ENCODE measurements around the gene PLAAT4. TPM values are rescaled to one million over a fixed set of nuclear protein-coding genes. Genes with fewer than 3 reads are reported as not detected.

The PLAAT4 gene
- total and polyA plus RNA-seq, 2 of the 13 experiments (the other 11 are each of a cell fraction or from before 2014, with no cell fraction given): 0.71 to 1.00 TPM

DNA sequence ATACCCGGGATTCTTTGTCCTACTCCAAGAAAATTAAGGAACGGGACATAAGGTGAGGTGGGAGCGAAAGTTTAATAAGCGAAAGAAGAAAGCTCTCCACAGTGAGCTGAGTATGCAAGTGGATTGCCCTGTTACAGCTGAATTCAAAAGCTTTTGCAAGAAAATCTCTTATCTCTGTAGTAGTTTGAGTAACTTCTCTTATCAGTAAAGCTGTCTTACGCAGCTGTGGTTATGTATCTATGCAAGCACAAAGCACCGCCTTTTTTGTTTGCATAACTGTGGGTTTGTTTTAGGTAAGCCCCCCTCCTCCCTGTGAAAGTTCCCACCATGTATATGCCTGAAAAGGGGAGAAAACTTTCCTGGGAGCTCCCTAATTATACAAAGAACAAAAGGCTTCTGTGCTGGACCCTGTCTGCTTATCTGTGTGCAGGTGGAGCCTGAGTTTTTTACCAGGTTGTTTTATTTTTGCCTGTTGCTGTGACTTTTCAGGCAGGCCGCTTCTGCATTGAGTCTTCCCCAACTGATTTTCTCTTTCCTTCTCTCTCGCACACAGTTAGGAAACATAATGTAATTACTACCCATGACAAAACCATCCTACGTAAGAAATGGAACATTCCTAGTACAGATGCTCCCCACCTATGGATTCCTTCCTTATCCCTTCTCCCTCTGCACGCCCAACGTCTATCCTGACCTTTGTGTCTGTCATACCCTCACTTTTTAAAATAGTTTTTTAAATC, 44.8 kb upstream of the PLAAT4 start:
- in situ Hi-C loops (cut with HindIII; ENCODE audit: extremely low pct_ligation_motif_present, low pct_unique_long_range_greater_than_20kb): loop anchor here (25.0 kb wide), 1 partner anchor 245 kb away; no protein-coding TSS in a partner anchor
- intact Hi-C loops (cut with micrococcal nuclease; ENCODE audit: unreplicated experiment): no loop called here
- FAIRE-seq (peak; percentile 71), DNase-seq (ENCODE audit: low spot score) (peak; percentile 92), ATAC-seq (peak; percentile 82)
- Histone ChIP-seq H3K4me3 (replicated peaks in 1 of 3; ENCODE audit: insufficient read depth in 1 of 3, low read depth in 2 of 3, low read length in 3 of 3) (no peak overlapping the region; a peak in 1 of 6 replicates), H4K20me1 (ENCODE audit: insufficient read depth, low read length) (no peaks in the 10 kb centered on the region), H3K36me3 (replicated peaks in 1 of 2; ENCODE audit: control insufficient read depth in 1 of 2, insufficient read depth in 2 of 2, low read length in 2 of 2) (no peaks in the 10 kb centered on the region), H3K4me2 (ENCODE audit: low read depth, low read length) (peak overlapping the region; percentile 45; the same call in 1 of the 2 replicates), H2AFZ (ENCODE audit: low read length) (no peak overlapping the region), H3K79me2 (ENCODE audit: insufficient read depth, low read length) (no peaks in the 10 kb centered on the region), H3K27me3 (ENCODE audit: control insufficient read depth in 1 of 2, insufficient read depth in 2 of 2, low read length in 2 of 2) (peaks cover 0 to 30% of the 10 kb centered on the region in 2 experiments; a peak in 4 of 5 replicates), H3K4me1 (ENCODE audit: insufficient read depth, low read length) (peaks cover 17% of the 10 kb centered on the region), H3K9me3 (ENCODE audit: low read length) (no peaks in the 10 kb centered on the region), H3K27ac (ENCODE audit: extremely low read length, insufficient read depth, low read length) (no peak overlapping the region), H3K9ac (ENCODE audit: insufficient read depth, low read depth, low read length) (no peak overlapping the region)
- 2% methylated on average over 11 of the region's 11 CpGs for WGBS (ENCODE audit: low lambda C conversion rate)
- BruUV-seq (replicated peaks): no TSS peak
- CTCF ChIA-PET (ENCODE audit: low intra/inter-chr PET ratio, low total read pairs): no interaction called here
- POLR2A ChIA-PET: interaction anchor here (1.0 to 1.2 kb wide), 2 partner anchors 111 to 189 kb away, joined by 4 read pairs; partner anchors contain the start of gene RTN3
- TF ChIP-seq, protein P1, sequence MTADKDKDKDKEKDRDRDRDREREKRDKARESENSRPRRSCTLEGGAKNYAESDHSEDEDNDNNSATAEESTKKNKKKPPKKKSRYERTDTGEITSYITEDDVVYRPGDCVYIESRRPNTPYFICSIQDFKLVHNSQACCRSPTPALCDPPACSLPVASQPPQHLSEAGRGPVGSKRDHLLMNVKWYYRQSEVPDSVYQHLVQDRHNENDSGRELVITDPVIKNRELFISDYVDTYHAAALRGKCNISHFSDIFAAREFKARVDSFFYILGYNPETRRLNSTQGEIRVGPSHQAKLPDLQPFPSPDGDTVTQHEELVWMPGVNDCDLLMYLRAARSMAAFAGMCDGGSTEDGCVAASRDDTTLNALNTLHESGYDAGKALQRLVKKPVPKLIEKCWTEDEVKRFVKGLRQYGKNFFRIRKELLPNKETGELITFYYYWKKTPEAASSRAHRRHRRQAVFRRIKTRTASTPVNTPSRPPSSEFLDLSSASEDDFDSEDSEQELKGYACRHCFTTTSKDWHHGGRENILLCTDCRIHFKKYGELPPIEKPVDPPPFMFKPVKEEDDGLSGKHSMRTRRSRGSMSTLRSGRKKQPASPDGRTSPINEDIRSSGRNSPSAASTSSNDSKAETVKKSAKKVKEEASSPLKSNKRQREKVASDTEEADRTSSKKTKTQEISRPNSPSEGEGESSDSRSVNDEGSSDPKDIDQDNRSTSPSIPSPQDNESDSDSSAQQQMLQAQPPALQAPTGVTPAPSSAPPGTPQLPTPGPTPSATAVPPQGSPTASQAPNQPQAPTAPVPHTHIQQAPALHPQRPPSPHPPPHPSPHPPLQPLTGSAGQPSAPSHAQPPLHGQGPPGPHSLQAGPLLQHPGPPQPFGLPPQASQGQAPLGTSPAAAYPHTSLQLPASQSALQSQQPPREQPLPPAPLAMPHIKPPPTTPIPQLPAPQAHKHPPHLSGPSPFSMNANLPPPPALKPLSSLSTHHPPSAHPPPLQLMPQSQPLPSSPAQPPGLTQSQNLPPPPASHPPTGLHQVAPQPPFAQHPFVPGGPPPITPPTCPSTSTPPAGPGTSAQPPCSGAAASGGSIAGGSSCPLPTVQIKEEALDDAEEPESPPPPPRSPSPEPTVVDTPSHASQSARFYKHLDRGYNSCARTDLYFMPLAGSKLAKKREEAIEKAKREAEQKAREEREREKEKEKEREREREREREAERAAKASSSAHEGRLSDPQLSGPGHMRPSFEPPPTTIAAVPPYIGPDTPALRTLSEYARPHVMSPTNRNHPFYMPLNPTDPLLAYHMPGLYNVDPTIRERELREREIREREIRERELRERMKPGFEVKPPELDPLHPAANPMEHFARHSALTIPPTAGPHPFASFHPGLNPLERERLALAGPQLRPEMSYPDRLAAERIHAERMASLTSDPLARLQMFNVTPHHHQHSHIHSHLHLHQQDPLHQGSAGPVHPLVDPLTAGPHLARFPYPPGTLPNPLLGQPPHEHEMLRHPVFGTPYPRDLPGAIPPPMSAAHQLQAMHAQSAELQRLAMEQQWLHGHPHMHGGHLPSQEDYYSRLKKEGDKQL (CRISPR knock-in tag; IDR thresholded peaks at IDR 0.05; ENCODE audit: low read depth): peak; percentile 76; the same call in 1 of the 2 replicates
- no peak for TF ChIP-seq SOX6 (IDR thresholded peaks at IDR 0.05)
- peak; percentile 85 for TF ChIP-seq SOX6 (CRISPR knock-in tag; IDR thresholded peaks at IDR 0.05)
- TF ChIP-seq GFI1 (CRISPR knock-in tag; IDR thresholded peaks at IDR 0.05; ENCODE audit: borderline replicate concordance): 0 out of 2 replicates have a peak, but pooled peaks have one; percentile 27
- TF ChIP-seq, protein P2, sequence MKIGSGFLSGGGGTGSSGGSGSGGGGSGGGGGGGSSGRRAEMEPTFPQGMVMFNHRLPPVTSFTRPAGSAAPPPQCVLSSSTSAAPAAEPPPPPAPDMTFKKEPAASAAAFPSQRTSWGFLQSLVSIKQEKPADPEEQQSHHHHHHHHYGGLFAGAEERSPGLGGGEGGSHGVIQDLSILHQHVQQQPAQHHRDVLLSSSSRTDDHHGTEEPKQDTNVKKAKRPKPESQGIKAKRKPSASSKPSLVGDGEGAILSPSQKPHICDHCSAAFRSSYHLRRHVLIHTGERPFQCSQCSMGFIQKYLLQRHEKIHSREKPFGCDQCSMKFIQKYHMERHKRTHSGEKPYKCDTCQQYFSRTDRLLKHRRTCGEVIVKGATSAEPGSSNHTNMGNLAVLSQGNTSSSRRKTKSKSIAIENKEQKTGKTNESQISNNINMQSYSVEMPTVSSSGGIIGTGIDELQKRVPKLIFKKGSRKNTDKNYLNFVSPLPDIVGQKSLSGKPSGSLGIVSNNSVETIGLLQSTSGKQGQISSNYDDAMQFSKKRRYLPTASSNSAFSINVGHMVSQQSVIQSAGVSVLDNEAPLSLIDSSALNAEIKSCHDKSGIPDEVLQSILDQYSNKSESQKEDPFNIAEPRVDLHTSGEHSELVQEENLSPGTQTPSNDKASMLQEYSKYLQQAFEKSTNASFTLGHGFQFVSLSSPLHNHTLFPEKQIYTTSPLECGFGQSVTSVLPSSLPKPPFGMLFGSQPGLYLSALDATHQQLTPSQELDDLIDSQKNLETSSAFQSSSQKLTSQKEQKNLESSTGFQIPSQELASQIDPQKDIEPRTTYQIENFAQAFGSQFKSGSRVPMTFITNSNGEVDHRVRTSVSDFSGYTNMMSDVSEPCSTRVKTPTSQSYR (CRISPR knock-in tag; IDR thresholded peaks at IDR 0.05; ENCODE audit: borderline replicate concordance): peak; percentile 33; the same call in 1 of the 2 replicates
- TF ChIP-seq, protein P3, sequence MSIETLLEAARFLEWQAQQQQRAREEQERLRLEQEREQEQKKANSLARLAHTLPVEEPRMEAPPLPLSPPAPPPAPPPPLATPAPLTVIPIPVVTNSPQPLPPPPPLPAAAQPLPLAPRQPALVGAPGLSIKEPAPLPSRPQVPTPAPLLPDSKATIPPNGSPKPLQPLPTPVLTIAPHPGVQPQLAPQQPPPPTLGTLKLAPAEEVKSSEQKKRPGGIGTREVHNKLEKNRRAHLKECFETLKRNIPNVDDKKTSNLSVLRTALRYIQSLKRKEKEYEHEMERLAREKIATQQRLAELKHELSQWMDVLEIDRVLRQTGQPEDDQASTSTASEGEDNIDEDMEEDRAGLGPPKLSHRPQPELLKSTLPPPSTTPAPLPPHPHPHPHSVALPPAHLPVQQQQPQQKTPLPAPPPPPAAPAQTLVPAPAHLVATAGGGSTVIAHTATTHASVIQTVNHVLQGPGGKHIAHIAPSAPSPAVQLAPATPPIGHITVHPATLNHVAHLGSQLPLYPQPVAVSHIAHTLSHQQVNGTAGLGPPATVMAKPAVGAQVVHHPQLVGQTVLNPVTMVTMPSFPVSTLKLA (IDR thresholded peaks at IDR 0.05): no peak
- TF ChIP-seq ZNF652 (CRISPR knock-in tag; IDR thresholded peaks at IDR 0.05; ENCODE audit: borderline replicate concordance, low read depth): no peak
- TF ChIP-seq, protein P4, sequence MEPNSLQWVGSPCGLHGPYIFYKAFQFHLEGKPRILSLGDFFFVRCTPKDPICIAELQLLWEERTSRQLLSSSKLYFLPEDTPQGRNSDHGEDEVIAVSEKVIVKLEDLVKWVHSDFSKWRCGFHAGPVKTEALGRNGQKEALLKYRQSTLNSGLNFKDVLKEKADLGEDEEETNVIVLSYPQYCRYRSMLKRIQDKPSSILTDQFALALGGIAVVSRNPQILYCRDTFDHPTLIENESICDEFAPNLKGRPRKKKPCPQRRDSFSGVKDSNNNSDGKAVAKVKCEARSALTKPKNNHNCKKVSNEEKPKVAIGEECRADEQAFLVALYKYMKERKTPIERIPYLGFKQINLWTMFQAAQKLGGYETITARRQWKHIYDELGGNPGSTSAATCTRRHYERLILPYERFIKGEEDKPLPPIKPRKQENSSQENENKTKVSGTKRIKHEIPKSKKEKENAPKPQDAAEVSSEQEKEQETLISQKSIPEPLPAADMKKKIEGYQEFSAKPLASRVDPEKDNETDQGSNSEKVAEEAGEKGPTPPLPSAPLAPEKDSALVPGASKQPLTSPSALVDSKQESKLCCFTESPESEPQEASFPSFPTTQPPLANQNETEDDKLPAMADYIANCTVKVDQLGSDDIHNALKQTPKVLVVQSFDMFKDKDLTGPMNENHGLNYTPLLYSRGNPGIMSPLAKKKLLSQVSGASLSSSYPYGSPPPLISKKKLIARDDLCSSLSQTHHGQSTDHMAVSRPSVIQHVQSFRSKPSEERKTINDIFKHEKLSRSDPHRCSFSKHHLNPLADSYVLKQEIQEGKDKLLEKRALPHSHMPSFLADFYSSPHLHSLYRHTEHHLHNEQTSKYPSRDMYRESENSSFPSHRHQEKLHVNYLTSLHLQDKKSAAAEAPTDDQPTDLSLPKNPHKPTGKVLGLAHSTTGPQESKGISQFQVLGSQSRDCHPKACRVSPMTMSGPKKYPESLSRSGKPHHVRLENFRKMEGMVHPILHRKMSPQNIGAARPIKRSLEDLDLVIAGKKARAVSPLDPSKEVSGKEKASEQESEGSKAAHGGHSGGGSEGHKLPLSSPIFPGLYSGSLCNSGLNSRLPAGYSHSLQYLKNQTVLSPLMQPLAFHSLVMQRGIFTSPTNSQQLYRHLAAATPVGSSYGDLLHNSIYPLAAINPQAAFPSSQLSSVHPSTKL (CRISPR knock-in tag; IDR thresholded peaks at IDR 0.05): peak; percentile 67
- peak; percentile 61 for TF ChIP-seq CEBPG (CRISPR knock-in tag; IDR thresholded peaks at IDR 0.05)
